MM.1S (cell line): Measurements from ENCODE around the gene DDB1.

Experiments
- CTCF ChIP-seq: fragments of 300-600 bp; sonication (generic); IDR thresholded peaks from 2 replicates; pipeline ENCODE4 v1.5.1; 2016; ENCODE audit warnings: antibody characterized with exemption, low read length, mixed read lengths
- EZH2 ChIP-seq: fragments of 300-600 bp; sonication (generic); optimal IDR thresholded peaks from 2 replicates; pipeline ENCODE3; 2017; ENCODE audit warnings: low read depth, mild to moderate bottlenecking, antibody characterized with exemption, low read length, mixed read lengths

GRCh38 chr11:61274084-61274483 lies 58.8 kb downstream of the DDB1 start:
- TF ChIP-seq CTCF (no peak), EZH2 (no peak)
